Inflammatory macrophage treated with lipopolysaccharide for 4 hours (primary cell): Measurements from ENCODE around the gene PNP.

Source experiments
- DNase-seq: peaks from one replicate; pipeline ENCODE4 v3.0.0-alpha.2; 2020

Gene PNP

GRCh38 chr14:20455355-20456300, 13.6 kb upstream of the PNP start:
- DNase-seq = peak; percentile 72

- peak; percentile 35 for DNase-seq
Observed at GRCh38 chr14:20456971-20457370, 12.2 kb upstream of the PNP start.

- no peak for DNase-seq
Observed at GRCh38 chr14:20458031-20458789, 11.0 kb upstream of the PNP start.

- DNase-seq = peak; percentile 36
Observed at GRCh38 chr14:20460458-20461224, 8.6 kb upstream of the PNP start.

- DNase-seq = peak; percentile 100
Observed at GRCh38 chr14:20461225-20462141, 7.7 kb upstream of the PNP start, which contains the start of gene PIP4P1. Gene PIP4P1, minus strand, starts transcription at chr14:20461434. Its CDS starts 109 bp downstream, at chr14:20461325.

- DNase-seq = no peak
Observed at GRCh38 chr14:20468764-20469241, 403 bp upstream of the PNP start.

GRCh38 chr14:20469890-20470602, 840 bp downstream of the PNP start:
- peak; percentile 97 for DNase-seq

GRCh38 chr14:20470603-20470901, 1.3 kb downstream of the PNP start:
- no peak for DNase-seq

- no peak for DNase-seq
Observed at GRCh38 chr14:20472536-20473169, 3.4 kb downstream of the PNP start.

GRCh38 chr14:20476776-20477175, 7.6 kb downstream of the PNP start:
- no peak for DNase-seq

GRCh38 chr14:20477211-20477876, 8.1 kb downstream of the PNP start:
- peak; percentile 61 for DNase-seq

- DNase-seq = no peak
Observed at GRCh38 chr14:20478894-20479293, 9.7 kb downstream of the PNP start.

- DNase-seq = no peak
Observed at GRCh38 chr14:20482382-20482781, 13.2 kb downstream of the PNP start.

GRCh38 chr14:20485900-20486299, 16.7 kb downstream of the PNP start:
- no peak for DNase-seq

- no peak for DNase-seq
Observed at GRCh38 chr14:20486684-20487395, 17.6 kb downstream of the PNP start.

- no peak for DNase-seq
Observed at GRCh38 chr14:20487396-20487725, 18.2 kb downstream of the PNP start.

- DNase-seq = peak; percentile 37
Observed at GRCh38 chr14:20489093-20489994, 20.1 kb downstream of the PNP start.

- DNase-seq = no peak
Observed at GRCh38 chr14:20490563-20490962, 21.4 kb downstream of the PNP start.

GRCh38 chr14:20492486-20492885, 23.3 kb downstream of the PNP start:
- no peak for DNase-seq
